WERI-Rb-1 (cell line): ENCODE data around the gene ZIC2.

Source experiments
- DNase-seq: peaks from one replicate; pipeline ENCODE4 v3.0.0-alpha.2; 2020
- H3K27ac ChIP-seq: fragments of 250-450 bp; sonication (Bioruptor Pico); 2 replicates; pipeline ENCODE4 v1.5.1; 2020; ENCODE audit warnings: mild to moderate bottlenecking, moderate library complexity
- H3K27me3 ChIP-seq: fragments of 250-450 bp; sonication (Bioruptor Pico); 2 replicates; pipeline ENCODE4 v1.5.1; 2021; ENCODE audit warnings: mild to moderate bottlenecking, low read depth, moderate library complexity; ENCODE audit not compliant: insufficient read depth, severe bottlenecking
- H3K36me3 ChIP-seq: fragments of 250-450 bp; sonication (Bioruptor Pico); 2 replicates; pipeline ENCODE4 v1.5.1; 2020; ENCODE audit warnings: mild to moderate bottlenecking, moderate library complexity
- H3K4me3 ChIP-seq: 2 replicates; pipeline ENCODE4 v1.5.1; 2011; ENCODE audit warnings: low read depth, mild to moderate bottlenecking, control low read depth, low read length
- H3K9me3 ChIP-seq: fragments of 250-450 bp; sonication (Bioruptor Pico); 2 replicates; pipeline ENCODE4 v1.5.1; 2021; ENCODE audit warnings: mild to moderate bottlenecking, moderate library complexity; ENCODE audit not compliant: severe bottlenecking
- CTCF ChIP-seq: IDR thresholded peaks from 2 replicates; pipeline ENCODE4 v1.5.1; 2011; ENCODE audit warnings: low read depth, mild to moderate bottlenecking, control low read depth, inconsistent platforms, low read length

ZIC2 gene

DNA sequence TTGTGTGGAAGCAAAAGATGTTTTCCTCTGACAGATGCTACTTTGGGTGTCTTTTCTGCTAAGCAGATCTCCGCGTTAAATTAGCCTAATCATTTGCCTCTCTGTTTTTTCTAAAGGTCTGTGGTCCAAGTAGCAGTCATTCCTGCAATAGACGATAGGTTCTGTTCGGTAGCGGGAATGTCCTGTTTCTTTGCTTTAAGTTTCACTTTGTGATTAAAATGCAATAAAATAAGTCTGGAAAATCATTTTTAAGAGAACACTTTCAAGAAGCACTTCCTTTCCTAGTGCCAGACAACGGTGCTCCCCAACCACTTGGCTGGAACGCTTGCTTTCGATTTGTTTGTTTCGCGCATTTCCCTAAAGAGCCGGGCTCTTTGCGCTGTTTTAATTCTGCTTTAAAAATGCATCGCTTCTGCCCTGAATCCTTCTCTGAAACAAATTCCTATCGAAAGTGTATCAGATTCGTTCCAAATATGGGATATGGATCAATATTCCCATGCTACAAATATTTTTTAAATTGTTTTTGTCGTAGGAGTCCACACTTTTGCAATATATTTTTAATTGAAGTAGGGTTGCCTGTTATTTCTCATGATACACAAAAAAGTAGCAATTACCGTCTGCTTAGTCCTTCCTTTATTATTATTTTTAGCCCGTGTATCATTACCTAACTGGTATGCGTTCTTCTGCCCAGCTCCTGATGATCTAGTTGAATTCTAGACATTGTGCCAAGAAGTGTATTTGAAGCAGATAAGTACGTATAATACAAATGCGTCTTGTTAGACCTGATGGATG, 14.2 kb downstream of the ZIC2 start:
- Histone ChIP-seq H3K27me3 (no peaks in the 10 kb centered on the region), H3K4me3 (no peak overlapping the region), H3K27ac (no peak overlapping the region), H3K36me3 (no peaks in the 10 kb centered on the region), H3K9me3 (no peaks in the 10 kb centered on the region)
- no peak for DNase-seq
- TF ChIP-seq CTCF = no peak

- DNase-seq = no peak
- H3K27ac ChIP-seq = no peak overlapping the region
- H3K4me3 ChIP-seq = no peak overlapping the region
- H3K9me3 ChIP-seq = no peaks in the 10 kb centered on the region
- TF ChIP-seq CTCF = no peak
- H3K27me3 ChIP-seq = no peaks in the 10 kb centered on the region
- H3K36me3 ChIP-seq = no peaks in the 10 kb centered on the region
These were observed 14.9 kb downstream of the ZIC2 start for GRCh38 chr13:99996381-99996973.

DNA sequence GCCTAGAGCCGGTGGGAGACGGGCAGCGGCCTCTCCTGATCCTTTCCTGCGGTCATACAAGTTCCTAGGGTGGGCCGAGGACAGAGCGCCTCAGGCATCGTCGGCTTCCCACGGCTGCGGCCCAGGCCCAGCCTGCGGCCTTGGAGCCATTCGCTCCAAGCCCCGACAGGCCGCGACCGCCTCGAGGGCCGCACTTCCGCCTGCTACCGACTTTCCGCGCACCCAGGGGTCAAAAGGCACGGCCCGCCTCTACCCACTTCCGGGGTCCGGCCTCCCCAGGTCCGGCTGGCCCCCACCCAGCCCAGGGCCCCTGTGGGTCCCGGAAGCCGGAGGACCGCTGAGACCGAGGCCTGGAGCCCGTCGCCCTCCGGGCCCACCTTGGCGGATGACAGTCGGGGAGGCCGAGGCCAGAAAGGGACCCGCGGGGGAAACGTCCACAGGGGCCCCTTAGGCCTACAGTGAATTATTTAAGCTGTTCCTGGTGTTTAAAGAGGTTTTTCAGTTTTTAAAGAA, 16.2 kb downstream of the ZIC2 start:
- Histone ChIP-seq H3K4me3 (no peak overlapping the region), H3K27me3 (no peaks in the 10 kb centered on the region), H3K27ac (no peak overlapping the region), H3K36me3 (no peaks in the 10 kb centered on the region), H3K9me3 (no peaks in the 10 kb centered on the region)
- no peak for DNase-seq
- no peak for TF ChIP-seq CTCF

DNA sequence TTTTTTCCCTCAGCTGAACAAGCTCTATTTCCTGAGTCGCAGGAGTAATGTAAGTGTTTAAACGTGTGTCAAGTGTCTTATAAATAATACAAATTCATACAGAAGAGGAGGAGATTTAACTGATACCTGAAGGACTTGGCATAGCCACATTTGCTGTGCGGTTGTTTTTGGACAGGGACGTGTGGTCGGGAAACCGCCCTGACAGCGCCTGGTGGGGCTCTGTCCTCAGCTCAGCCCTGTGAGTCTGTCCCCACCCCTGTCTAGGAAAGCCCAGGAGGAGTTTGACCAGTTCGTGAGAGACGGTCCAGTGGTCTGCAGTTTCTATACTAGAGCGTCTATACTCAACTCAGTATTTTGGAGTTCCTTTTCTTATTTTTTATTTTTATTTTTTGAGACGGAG, 16.7 kb downstream of the ZIC2 start:
- no peak overlapping the region for H3K4me3 ChIP-seq
- H3K36me3 ChIP-seq = no peaks in the 10 kb centered on the region
- no peak for TF ChIP-seq CTCF
- H3K27ac ChIP-seq = no peak overlapping the region
- DNase-seq = no peak
- H3K9me3 ChIP-seq = no peaks in the 10 kb centered on the region
- H3K27me3 ChIP-seq = no peaks in the 10 kb centered on the region

GRCh38 chr13:100014621-100015020, 33.0 kb downstream of the ZIC2 start:
- no peak for TF ChIP-seq CTCF
- H3K36me3 ChIP-seq = no peaks in the 10 kb centered on the region
- H3K9me3 ChIP-seq = peaks cover 5% of the 10 kb centered on the region
- H3K4me3 ChIP-seq = no peak overlapping the region
- DNase-seq = no peak
- H3K27me3 ChIP-seq = no peaks in the 10 kb centered on the region
- no peak overlapping the region for H3K27ac ChIP-seq
